ENCODE measurements around the gene SSTR3.

- no peak for TF ChIP-seq CEBPB (IDR thresholded peaks at IDR 0.05; ENCODE audit: borderline replicate concordance in 1 of 2, low read depth in 2 of 2, low read length in 2 of 2)
- no peak; the same call in 1 of the 2 replicates for TF ChIP-seq POLR2A (IDR thresholded peaks at IDR 0.05; ENCODE audit: low read depth, low read length)
- TF ChIP-seq CTCF (IDR thresholded peaks at IDR 0.05 in 2 of 3, conservative IDR thresholded peaks at IDR 0.05 in 1 of 3; ENCODE audit: control insufficient read depth in 2 of 3, extremely low read depth in 1 of 3, insufficient read depth in 1 of 3, low read depth in 3 of 3, low read length in 3 of 3) = no peak
- no peak for TF ChIP-seq SIN3A (IDR thresholded peaks at IDR 0.05; ENCODE audit: low read depth, low read length)
- TF ChIP-seq ZNF274 (IDR thresholded peaks at IDR 0.05; ENCODE audit: insufficient read depth, insufficient read length) = no peak
- no peak for TF ChIP-seq HDAC6 (IDR thresholded peaks at IDR 0.05; ENCODE audit: unreplicated experiment)
- TF ChIP-seq EP300 (IDR thresholded peaks at IDR 0.05; ENCODE audit: borderline replicate concordance in 1 of 2, control insufficient read depth in 1 of 2, low read depth in 2 of 2, low read length in 2 of 2) = no peak
- no peak for TF ChIP-seq ZBTB4 (CRISPR knock-in tag; IDR thresholded peaks at IDR 0.05)
- TF ChIP-seq SP1 (IDR thresholded peaks at IDR 0.05; ENCODE audit: low read depth, low read length) = no peak
- no peak for TF ChIP-seq FOS (IDR thresholded peaks at IDR 0.05; ENCODE audit: borderline replicate concordance, extremely low read depth, insufficient read length)
- TF ChIP-seq EZH2 (IDR thresholded peaks at IDR 0.05; ENCODE audit: borderline replicate concordance, control insufficient read depth, low read depth, low read length) = no peak
- no peak for TF ChIP-seq TAF1 (IDR thresholded peaks at IDR 0.05; ENCODE audit: borderline replicate concordance, low read depth, low read length)
- TF ChIP-seq EGR1 (IDR thresholded peaks at IDR 0.05; ENCODE audit: borderline replicate concordance in 1 of 2, low read depth in 2 of 2, low read length in 2 of 2) = no peak
These were observed 1.0 kb downstream of the SSTR3 start for GRCh38 chr22:37211075-37211865.

Measured in GM12878 (cell line).